HTR-8/SVneo (cell line): ENCODE results near the gene GLB1L.
"Not testable (repeated sequence)": the region's sequence is repeated elsewhere in the genome, so short reads cannot be mapped to it uniquely, and the experiment has no call there.

Source experiments
- DNase-seq: peaks from one replicate; pipeline ENCODE4 v3.0.0; 2011; ENCODE audit warnings: low spot score, mixed read lengths; ENCODE audit not compliant: insufficient read length
- FAIRE-seq: peaks from 2 replicates; lab custom pipeline; 2011; peaks lifted over from hg19 to GRCh38; lab: Jason Lieb, UNC

Gene GLB1L

GRCh38 chr2:219282375-219282774, 37.1 kb upstream of the GLB1L start:
- FAIRE-seq (no peak), DNase-seq (no peak)

- no peak for DNase-seq
Observed at GRCh38 chr2:219281588-219281987, 36.3 kb upstream of the GLB1L start.

GRCh38 chr2:219280651-219281050, 35.4 kb upstream of the GLB1L start:
- no peak for FAIRE-seq
- DNase-seq, result no peak

More at GRCh38 chr2:219281588-219281987, 36.3 kb upstream of the GLB1L start:
- FAIRE-seq, result no peak

- FAIRE-seq, result no peak
Observed at GRCh38 chr2:219279916-219280516, 34.8 kb upstream of the GLB1L start.

GRCh38 chr2:219279151-219279915, 34.1 kb upstream of the GLB1L start, which contains the start of gene DNAJB2:
Gene DNAJB2 (plus strand): TSS chr2:219279366. CDS start chr2:219279834, 468 bp downstream.
- DNase-seq (peak; percentile 98), FAIRE-seq (peak; percentile 85)

More at GRCh38 chr2:219279916-219280516, 34.8 kb upstream of the GLB1L start:
- no peak for DNase-seq

GRCh38 chr2:219278655-219279150, 33.5 kb upstream of the GLB1L start:
- FAIRE-seq (no peak), DNase-seq (no peak)

- peak; percentile 67 for DNase-seq
- peak; percentile 80 for FAIRE-seq
Observed at GRCh38 chr2:219277703-219278654, 32.7 kb upstream of the GLB1L start.

GRCh38 chr2:219274361-219274921, 29.2 kb upstream of the GLB1L start:
- FAIRE-seq (peak; percentile 31), DNase-seq (peak; percentile 80)

GRCh38 chr2:219273937-219274336, 28.7 kb upstream of the GLB1L start:
- peak; percentile 43 for DNase-seq
- no peak for FAIRE-seq

GRCh38 chr2:219272995-219273394, 27.8 kb upstream of the GLB1L start:
- FAIRE-seq (no peak), DNase-seq (no peak)

- no peak for FAIRE-seq
Observed at GRCh38 chr2:219272356-219272755, 27.1 kb upstream of the GLB1L start.

GRCh38 chr2:219271021-219271420, 25.8 kb upstream of the GLB1L start:
- DNase-seq (no peak), FAIRE-seq (no peak)

More at GRCh38 chr2:219272356-219272755, 27.1 kb upstream of the GLB1L start:
- no peak for DNase-seq

- DNase-seq, result no peak
- no peak for FAIRE-seq
Observed at GRCh38 chr2:219270055-219270372, 24.8 kb upstream of the GLB1L start.

- FAIRE-seq (peak; percentile 23), DNase-seq (no peak)
Observed at GRCh38 chr2:219269362-219270054, 24.3 kb upstream of the GLB1L start.

- DNase-seq (no peak), FAIRE-seq (no peak)
Observed at GRCh38 chr2:219268294-219268693, 23.1 kb upstream of the GLB1L start.

GRCh38 chr2:219266886-219267285, 21.6 kb upstream of the GLB1L start:
- no peak for DNase-seq
- no peak for FAIRE-seq

GRCh38 chr2:219266232-219266631, 21.0 kb upstream of the GLB1L start:
- FAIRE-seq (no peak), DNase-seq (no peak)

- FAIRE-seq (no peak), DNase-seq (no peak)
Observed at GRCh38 chr2:219261024-219261855, 16.0 kb upstream of the GLB1L start.

- FAIRE-seq, DNase-seq: not testable (repeated sequence)
Observed at GRCh38 chr2:219258942-219259341, 13.7 kb upstream of the GLB1L start.
